Activated gamma-delta T cell (primary cell): Measurements from ENCODE around the gene TBC1D5.
"Not testable (repeated sequence)": the region's sequence is repeated elsewhere in the genome, so short reads cannot be mapped to it uniquely, and the experiment has no call there.

Source experiments
- DNase-seq: peaks from one replicate; lab custom pipeline; 2025; lab: John Stamatoyannopoulos, UW

The TBC1D5 gene

GRCh38 chr3:17401912-17402311 is 340.5 kb downstream of the TBC1D5 start:
- no peak for DNase-seq

- no peak for DNase-seq
These were observed 342.8 kb downstream of the TBC1D5 start for GRCh38 chr3:17399586-17399985.

- no peak for DNase-seq
These were observed 343.4 kb downstream of the TBC1D5 start for GRCh38 chr3:17398959-17399551.

GRCh38 chr3:17396036-17396435 is 346.4 kb downstream of the TBC1D5 start:
- DNase-seq = no peak

GRCh38 chr3:17394541-17395155 is 347.8 kb downstream of the TBC1D5 start:
- DNase-seq = no peak

GRCh38 chr3:17392516-17392915 is 349.9 kb downstream of the TBC1D5 start:
- not testable (repeated sequence) for DNase-seq

GRCh38 chr3:17390785-17391184 is 351.6 kb downstream of the TBC1D5 start:
- DNase-seq = no peak

- no peak for DNase-seq
These were observed 355.3 kb downstream of the TBC1D5 start for GRCh38 chr3:17387108-17387507.

GRCh38 chr3:17386432-17386831 is 356.0 kb downstream of the TBC1D5 start:
- DNase-seq = no peak

- DNase-seq = no peak
These were observed 357.7 kb downstream of the TBC1D5 start for GRCh38 chr3:17384567-17385296.

- DNase-seq = no peak
These were observed 369.1 kb downstream of the TBC1D5 start for GRCh38 chr3:17373304-17373703.

GRCh38 chr3:17372362-17373210 is 369.8 kb downstream of the TBC1D5 start:
- DNase-seq = no peak

- DNase-seq = no peak
These were observed 372.5 kb downstream of the TBC1D5 start for GRCh38 chr3:17369973-17370372.

GRCh38 chr3:17367171-17367570 is 375.3 kb downstream of the TBC1D5 start:
- DNase-seq = no peak

GRCh38 chr3:17360991-17361390 is 381.4 kb downstream of the TBC1D5 start:
- DNase-seq = no peak

GRCh38 chr3:17359911-17360310 is 382.5 kb downstream of the TBC1D5 start:
- DNase-seq = no peak

- DNase-seq = no peak
These were observed 385.3 kb downstream of the TBC1D5 start for GRCh38 chr3:17357035-17357710.

GRCh38 chr3:17356585-17356984 is 385.8 kb downstream of the TBC1D5 start:
- DNase-seq = no peak

GRCh38 chr3:17355591-17355990 is 386.8 kb downstream of the TBC1D5 start:
- no peak for DNase-seq

GRCh38 chr3:17354341-17354740 is 388.1 kb downstream of the TBC1D5 start:
- no peak for DNase-seq

GRCh38 chr3:17352620-17353019 is 389.8 kb downstream of the TBC1D5 start:
- no peak for DNase-seq

- not testable (repeated sequence) for DNase-seq
These were observed 391.2 kb downstream of the TBC1D5 start for GRCh38 chr3:17351193-17351592.
